ENCODE results near the gene SLC2A5.

DNA sequence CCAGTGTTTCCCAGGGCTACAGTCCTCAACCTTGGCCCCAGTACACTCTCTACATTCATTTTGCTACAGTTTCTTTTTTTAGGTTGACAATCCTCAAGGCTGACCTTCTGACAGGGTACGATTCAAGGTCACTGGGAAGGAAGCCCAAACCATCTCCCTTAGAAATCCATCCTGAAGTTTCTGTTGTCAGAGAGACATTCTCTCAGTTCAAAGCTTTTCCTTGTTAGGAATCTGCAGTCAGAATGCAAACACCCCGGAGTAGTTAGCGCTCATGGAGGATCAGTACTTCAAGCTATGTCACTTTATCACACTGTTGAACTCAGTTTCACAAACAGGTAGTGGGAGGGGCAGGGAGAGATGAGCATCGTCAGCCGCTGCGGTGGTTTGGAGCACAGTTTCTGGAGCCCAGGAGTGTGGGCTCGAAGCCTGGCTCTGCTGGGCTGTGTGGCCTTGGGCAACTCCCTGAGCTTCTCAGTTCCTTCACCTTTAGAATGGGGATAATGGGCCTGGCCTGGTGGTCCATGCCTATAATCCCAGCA, 4.2 kb downstream of the SLC2A5 start:
- TF ChIP-seq EP300 (IDR thresholded peaks at IDR 0.05) (no peak), CTCF (IDR thresholded peaks at IDR 0.05) (no peak)
